ENCODE results near the gene DVL2.
"Not testable (repeated sequence)": the region's sequence is repeated elsewhere in the genome, so short reads cannot be mapped to it uniquely, and the experiment has no call there.

The DVL2 gene

GRCh38 chr17:7191571-7192270 lies 42.6 kb downstream of the DVL2 start:
- DNase-seq: no peak

GRCh38 chr17:7191069-7191468 lies 43.2 kb downstream of the DVL2 start:
- no peak for DNase-seq

GRCh38 chr17:7190276-7190917 lies 43.9 kb downstream of the DVL2 start:
- no peak for DNase-seq

GRCh38 chr17:7186241-7186640 lies 48.1 kb downstream of the DVL2 start:
- no peak for DNase-seq

- DNase-seq: no peak
These were observed 49.7 kb downstream of the DVL2 start for GRCh38 chr17:7184647-7185046.

GRCh38 chr17:7184091-7184488 lies 50.2 kb downstream of the DVL2 start:
- DNase-seq: no peak

- DNase-seq: no peak
These were observed 50.8 kb downstream of the DVL2 start for GRCh38 chr17:7183433-7184090.

GRCh38 chr17:7182101-7182500 lies 52.2 kb downstream of the DVL2 start:
- not testable (repeated sequence) for DNase-seq

GRCh38 chr17:7179317-7180254 lies 54.7 kb downstream of the DVL2 start, which contains the start of gene ASGR1:
Gene ASGR1, minus strand, starts transcription at chr17:7179370. Its CDS starts 807 bp downstream, at chr17:7178563.
- no peak for DNase-seq

- DNase-seq: no peak
These were observed 55.4 kb downstream of the DVL2 start for GRCh38 chr17:7178973-7179316.

- peak; percentile 78 for DNase-seq
These were observed 56.3 kb downstream of the DVL2 start for GRCh38 chr17:7177954-7178477.

- peak; percentile 82 for DNase-seq
These were observed 56.9 kb downstream of the DVL2 start for GRCh38 chr17:7177191-7177953.

GRCh38 chr17:7176841-7177190 lies 57.5 kb downstream of the DVL2 start:
- peak; percentile 14 for DNase-seq

GRCh38 chr17:7176107-7176840 lies 58.0 kb downstream of the DVL2 start:
- DNase-seq: no peak

Measured in NCI-H1105 (cell line).